Ishikawa (cell line): ENCODE data around the gene CLEC4C.

ENCODE experiments used
- CEBPB ChIP-seq: IDR thresholded peaks from 2 replicates; pipeline ENCODE4 v1.6.1; 2012
- CREB1 ChIP-seq: IDR thresholded peaks from 2 replicates; pipeline ENCODE4 v1.6.1; 2012; ENCODE audit warnings: low read depth
- EGR1 ChIP-seq: IDR thresholded peaks from 2 replicates; pipeline ENCODE4 v1.6.1; 2012
- EP300 ChIP-seq: IDR thresholded peaks from 2 replicates; pipeline ENCODE4 v1.6.1; 2012; ENCODE audit warnings: borderline replicate concordance
- FOXM1 ChIP-seq: IDR thresholded peaks from 2 replicates; pipeline ENCODE4 v1.6.1; 2012; ENCODE audit warnings: low read depth, borderline replicate concordance
- NFIC ChIP-seq: IDR thresholded peaks from 2 replicates; pipeline ENCODE4 v1.6.1; 2012
- RAD21 ChIP-seq: IDR thresholded peaks from 2 replicates; pipeline ENCODE4 v1.6.1; 2012; ENCODE audit warnings: low read depth
- TAF1 ChIP-seq: IDR thresholded peaks from 2 replicates; pipeline ENCODE4 v1.6.1; 2012; ENCODE audit warnings: low read depth, mild to moderate bottlenecking
- TCF12 ChIP-seq: IDR thresholded peaks from 2 replicates; pipeline ENCODE4 v1.6.1; 2012; ENCODE audit warnings: low read depth
- TEAD4 ChIP-seq: IDR thresholded peaks from 2 replicates; pipeline ENCODE4 v1.6.1; 2012
- YY1 ChIP-seq: IDR thresholded peaks from 2 replicates; pipeline ENCODE4 v1.6.1; 2012; ENCODE audit warnings: low read depth
- ZBTB7A ChIP-seq: IDR thresholded peaks from 2 replicates; pipeline ENCODE4 v1.6.1; 2012; ENCODE audit warnings: low read depth
- TF ChIP-seq, protein P1 (sequence below): IDR thresholded peaks from 2 replicates; pipeline ENCODE4 v1.6.1; 2012
- TF ChIP-seq, protein P2 (sequence below): IDR thresholded peaks from 2 replicates; pipeline ENCODE4 v1.6.1; 2012; ENCODE audit warnings: low read depth, mild to moderate bottlenecking
- TF ChIP-seq, protein P3 (sequence below): IDR thresholded peaks from 2 replicates; pipeline ENCODE4 v1.6.1; 2012

The CLEC4C gene

DNA sequence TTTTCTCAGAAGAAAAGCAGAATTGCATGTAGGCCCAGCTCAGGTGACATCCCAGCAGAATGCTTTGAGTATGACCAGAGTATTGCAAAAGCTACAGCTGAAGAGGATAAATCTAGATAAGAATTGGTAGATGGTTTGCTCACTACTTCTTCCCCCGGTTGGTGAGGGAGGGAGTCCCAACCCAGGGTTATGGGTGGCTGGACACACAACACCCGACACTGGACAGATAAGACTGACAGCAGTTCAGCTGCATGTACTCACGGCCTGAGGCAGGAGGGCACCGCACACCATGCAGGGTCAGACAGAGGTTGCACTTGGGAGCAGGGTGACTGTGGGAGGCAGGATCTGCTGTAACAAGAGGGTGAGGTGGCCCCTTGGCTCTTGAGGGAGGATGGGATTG is 1.7 kb upstream of the CLEC4C start:
- TF ChIP-seq YY1: no peak
- no peak for TF ChIP-seq FOXM1
- no peak for TF ChIP-seq CEBPB
- no peak for TF ChIP-seq NFIC
- no peak for TF ChIP-seq RAD21
- TF ChIP-seq, protein P1, sequence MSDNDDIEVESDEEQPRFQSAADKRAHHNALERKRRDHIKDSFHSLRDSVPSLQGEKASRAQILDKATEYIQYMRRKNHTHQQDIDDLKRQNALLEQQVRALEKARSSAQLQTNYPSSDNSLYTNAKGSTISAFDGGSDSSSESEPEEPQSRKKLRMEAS: no peak
- no peak for TF ChIP-seq TEAD4
- TF ChIP-seq, protein P2, sequence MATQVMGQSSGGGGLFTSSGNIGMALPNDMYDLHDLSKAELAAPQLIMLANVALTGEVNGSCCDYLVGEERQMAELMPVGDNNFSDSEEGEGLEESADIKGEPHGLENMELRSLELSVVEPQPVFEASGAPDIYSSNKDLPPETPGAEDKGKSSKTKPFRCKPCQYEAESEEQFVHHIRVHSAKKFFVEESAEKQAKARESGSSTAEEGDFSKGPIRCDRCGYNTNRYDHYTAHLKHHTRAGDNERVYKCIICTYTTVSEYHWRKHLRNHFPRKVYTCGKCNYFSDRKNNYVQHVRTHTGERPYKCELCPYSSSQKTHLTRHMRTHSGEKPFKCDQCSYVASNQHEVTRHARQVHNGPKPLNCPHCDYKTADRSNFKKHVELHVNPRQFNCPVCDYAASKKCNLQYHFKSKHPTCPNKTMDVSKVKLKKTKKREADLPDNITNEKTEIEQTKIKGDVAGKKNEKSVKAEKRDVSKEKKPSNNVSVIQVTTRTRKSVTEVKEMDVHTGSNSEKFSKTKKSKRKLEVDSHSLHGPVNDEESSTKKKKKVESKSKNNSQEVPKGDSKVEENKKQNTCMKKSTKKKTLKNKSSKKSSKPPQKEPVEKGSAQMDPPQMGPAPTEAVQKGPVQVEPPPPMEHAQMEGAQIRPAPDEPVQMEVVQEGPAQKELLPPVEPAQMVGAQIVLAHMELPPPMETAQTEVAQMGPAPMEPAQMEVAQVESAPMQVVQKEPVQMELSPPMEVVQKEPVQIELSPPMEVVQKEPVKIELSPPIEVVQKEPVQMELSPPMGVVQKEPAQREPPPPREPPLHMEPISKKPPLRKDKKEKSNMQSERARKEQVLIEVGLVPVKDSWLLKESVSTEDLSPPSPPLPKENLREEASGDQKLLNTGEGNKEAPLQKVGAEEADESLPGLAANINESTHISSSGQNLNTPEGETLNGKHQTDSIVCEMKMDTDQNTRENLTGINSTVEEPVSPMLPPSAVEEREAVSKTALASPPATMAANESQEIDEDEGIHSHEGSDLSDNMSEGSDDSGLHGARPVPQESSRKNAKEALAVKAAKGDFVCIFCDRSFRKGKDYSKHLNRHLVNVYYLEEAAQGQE: no peak
- TF ChIP-seq ZBTB7A: no peak
- TF ChIP-seq EP300: no peak
- no peak for TF ChIP-seq EGR1
- no peak for TF ChIP-seq TAF1
- no peak for TF ChIP-seq CREB1
- TF ChIP-seq, protein P3, sequence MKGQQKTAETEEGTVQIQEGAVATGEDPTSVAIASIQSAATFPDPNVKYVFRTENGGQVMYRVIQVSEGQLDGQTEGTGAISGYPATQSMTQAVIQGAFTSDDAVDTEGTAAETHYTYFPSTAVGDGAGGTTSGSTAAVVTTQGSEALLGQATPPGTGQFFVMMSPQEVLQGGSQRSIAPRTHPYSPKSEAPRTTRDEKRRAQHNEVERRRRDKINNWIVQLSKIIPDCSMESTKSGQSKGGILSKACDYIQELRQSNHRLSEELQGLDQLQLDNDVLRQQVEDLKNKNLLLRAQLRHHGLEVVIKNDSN: no peak
- no peak for TF ChIP-seq TCF12

DNA sequence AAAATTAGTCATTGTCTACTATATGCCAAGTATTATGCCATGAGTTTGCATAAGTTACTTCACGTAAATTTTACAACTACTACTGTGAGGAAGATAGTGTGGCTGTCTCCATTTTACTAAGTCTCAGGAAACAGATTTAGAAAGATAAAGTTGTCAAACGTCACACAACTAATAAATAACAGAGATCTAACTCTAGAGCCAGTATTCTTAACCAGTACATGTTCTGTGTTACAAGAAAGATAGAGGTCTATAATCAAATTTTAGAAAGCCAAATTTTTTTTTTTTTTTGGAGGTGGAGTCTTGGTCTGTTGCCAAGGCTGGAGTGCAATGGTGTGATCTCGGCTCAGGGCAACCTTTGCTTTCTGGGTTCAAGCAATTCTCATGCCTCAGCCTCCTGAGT is 14.2 kb downstream of the CLEC4C start:
- TF ChIP-seq, protein P2: no peak
- TF ChIP-seq EP300 (no peak), TAF1 (no peak), FOXM1 (no peak), EGR1 (no peak), TEAD4 (no peak), TCF12 (no peak), RAD21 (no peak), CEBPB (no peak), ZBTB7A (no peak), NFIC (no peak), CREB1 (no peak)
- TF ChIP-seq, protein P1: no peak

DNA sequence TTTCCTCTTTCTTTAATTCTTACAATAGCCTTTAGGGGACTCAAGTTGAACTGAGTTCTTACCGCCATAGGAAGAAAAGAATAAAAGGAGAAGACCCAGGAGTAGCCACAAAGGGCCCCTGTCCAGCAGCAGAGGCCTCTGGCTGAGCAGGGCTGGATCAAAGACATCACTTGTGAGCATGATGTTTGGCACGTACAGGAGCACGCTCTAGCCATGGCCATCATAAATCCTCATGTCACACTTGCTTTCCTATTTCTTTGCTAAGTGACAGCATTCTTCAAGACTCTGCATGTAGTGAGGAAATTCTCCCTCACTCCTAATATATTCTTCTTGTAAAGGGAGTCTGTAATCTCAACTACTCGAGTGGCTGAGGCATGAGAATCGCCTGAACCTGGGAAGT is 15.7 kb downstream of the CLEC4C start:
- TF ChIP-seq CEBPB: no peak
- no peak for TF ChIP-seq YY1
- TF ChIP-seq RAD21: no peak
- no peak for TF ChIP-seq TEAD4
- TF ChIP-seq EP300: no peak
- no peak for TF ChIP-seq TCF12

DNA sequence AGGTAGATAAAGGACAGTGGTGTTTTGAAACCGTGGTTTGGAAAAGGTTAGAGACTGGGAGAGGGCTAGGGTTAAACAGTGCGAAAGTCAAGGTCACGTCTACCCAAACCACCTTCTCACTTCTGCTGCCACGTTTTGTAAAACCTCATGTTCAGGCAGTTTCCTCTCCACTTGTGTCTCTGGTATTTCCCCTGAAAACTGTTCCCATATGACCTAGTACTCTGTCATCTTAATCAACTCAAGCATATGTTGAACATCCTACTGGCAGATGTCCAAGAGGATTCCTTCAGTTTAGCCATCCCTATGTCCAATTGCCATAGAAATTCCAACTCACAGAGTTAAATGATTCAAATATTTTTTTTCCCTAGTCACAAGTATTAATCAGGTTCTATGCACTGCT is 17.4 kb downstream of the CLEC4C start:
- TF ChIP-seq, protein P1: no peak
- TF ChIP-seq NFIC (no peak), RAD21 (no peak), TEAD4 (no peak), TCF12 (no peak)

DNA sequence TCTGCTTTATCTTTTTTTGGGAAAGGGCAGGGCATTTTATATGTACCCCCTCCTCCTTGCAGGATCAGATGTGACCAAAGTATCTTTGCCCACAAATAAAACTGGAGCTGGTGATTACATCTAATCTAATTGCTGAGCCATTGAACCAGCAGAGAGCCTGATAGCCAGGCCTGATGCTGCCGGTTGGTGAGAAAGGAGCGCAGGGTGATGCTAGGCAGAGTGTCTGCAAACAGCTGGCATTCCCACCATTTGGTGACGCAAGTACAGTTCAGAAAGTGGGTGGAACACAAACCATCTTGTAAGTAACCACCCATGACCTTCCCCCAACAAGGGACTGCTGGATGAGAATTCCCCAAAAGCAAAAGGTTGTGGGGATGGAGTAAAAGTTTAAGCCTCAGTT is 23.2 kb downstream of the CLEC4C start:
- TF ChIP-seq YY1 (no peak), TAF1 (no peak), EGR1 (no peak)
- TF ChIP-seq, protein P3: no peak
- TF ChIP-seq, protein P1: no peak
- TF ChIP-seq, protein P2: no peak
